T-helper 1 cell treated with Interleukin-12 subunit alpha and Interleukin-12 subunit beta and Interleukin-4 antibody, amounts not matched to agents 30 μg/mL and 1 μg/mL, for 36 hours (primary cell): ENCODE measurements around the gene OR51I2.

Experiments used
- H3K27ac Mint-ChIP-seq: one replicate; pipeline ENCODE4 v1.8.0; 2021; ENCODE audit warnings: mild to moderate bottlenecking, mixed read lengths
- H3K27me3 Mint-ChIP-seq: one replicate; pipeline ENCODE4 v1.8.0; 2021; ENCODE audit warnings: low read depth, mixed read lengths
- H3K36me3 Mint-ChIP-seq: one replicate; pipeline ENCODE4 v1.8.0; 2021; ENCODE audit warnings: low read depth, mixed read lengths
- H3K4me1 Mint-ChIP-seq: one replicate; pipeline ENCODE4 v1.8.0; 2021; ENCODE audit warnings: low read depth, mixed read lengths
- H3K4me3 Mint-ChIP-seq: one replicate; pipeline ENCODE4 v1.8.0; 2021; ENCODE audit warnings: mild to moderate bottlenecking, moderate library complexity, mixed read lengths
- H3K9me3 Mint-ChIP-seq: one replicate; pipeline ENCODE4 v1.8.0; 2021; ENCODE audit warnings: mixed read lengths

OR51I2 gene

GRCh38 chr11:5449023-5449422 is at the start of gene OR51I2:
OR51I2 (plus strand) TSS chr11:5449323; CDS start chr11:5453489, 4,166 bp downstream.
- Mint-ChIP-seq H3K27ac (no peak within 1 kb of the TSS), H3K9me3 (no peaks in the 10 kb centered on the region), H3K27me3 (peaks cover 18% of the 10 kb centered on the region), H3K4me3 (no peak within 1 kb of the TSS), H3K36me3 (no peaks in the 10 kb centered on the region), H3K4me1 (no peaks in the 10 kb centered on the region)

DNA sequence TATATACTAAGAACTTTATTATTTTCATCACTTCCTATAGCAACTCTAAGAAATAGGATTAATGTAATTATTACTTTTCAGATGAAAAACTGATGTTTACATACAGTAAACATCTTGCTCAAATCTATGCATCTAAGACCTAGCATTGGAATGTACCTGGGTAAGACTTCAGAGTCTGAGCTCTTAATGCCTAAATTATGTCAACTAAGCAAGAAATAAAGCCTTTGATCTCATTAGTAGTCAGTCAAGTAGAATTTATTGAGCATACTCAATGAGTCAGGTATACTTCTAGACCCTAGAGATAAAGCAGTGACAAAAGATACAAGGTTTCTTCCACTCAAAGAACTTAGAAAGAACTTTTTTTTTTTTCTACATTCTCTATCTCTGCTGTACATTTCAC is 44.0 kb upstream of the OR51I2 start:
- Mint-ChIP-seq H3K27me3 (no peaks in the 10 kb centered on the region), H3K36me3 (no peaks in the 10 kb centered on the region), H3K27ac (no peak overlapping the region), H3K9me3 (peaks cover 9% of the 10 kb centered on the region), H3K4me3 (no peak overlapping the region), H3K4me1 (no peaks in the 10 kb centered on the region)

DNA sequence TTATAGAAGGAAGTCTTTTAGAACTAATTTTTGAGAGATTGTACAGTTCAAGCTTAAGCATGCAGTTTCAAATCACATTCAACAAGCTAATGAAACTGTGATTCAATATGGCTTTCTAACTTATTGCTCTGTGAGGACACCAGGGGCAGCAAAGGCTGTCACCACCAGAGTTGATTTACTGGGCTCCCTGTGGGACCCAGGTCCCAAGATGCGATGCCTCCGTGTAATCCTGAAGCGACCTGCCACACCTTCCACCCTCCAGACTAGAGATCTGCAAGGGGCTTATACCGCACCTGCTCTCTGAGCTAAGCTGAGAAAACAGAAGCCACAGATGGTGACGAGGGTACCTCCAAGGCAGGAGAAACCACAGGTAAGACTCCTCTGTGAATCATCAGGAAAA is 28.1 kb upstream of the OR51I2 start:
- Mint-ChIP-seq H3K4me3 (no peak overlapping the region), H3K4me1 (no peaks in the 10 kb centered on the region), H3K36me3 (no peaks in the 10 kb centered on the region), H3K27ac (no peak overlapping the region), H3K27me3 (peaks cover 3% of the 10 kb centered on the region), H3K9me3 (no peaks in the 10 kb centered on the region)

DNA sequence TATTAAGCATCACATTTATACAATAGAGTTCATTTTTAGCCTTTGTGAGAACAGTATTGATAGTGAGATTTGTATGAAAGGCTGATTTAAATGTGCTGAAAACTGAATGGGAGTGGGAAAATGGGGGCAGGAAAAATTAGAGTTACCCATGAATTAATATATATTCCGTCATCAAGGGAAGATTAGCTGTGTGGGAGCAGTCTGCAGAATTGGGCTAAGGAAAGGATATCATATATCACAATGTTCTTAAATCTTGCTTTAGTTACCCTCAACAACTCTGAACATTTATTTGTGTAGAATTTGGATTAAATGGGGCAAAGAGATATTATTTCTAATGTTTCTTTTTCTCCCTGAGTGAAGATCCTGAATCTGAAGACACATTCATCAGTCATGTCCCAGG is 27.3 kb upstream of the OR51I2 start, which contains the start of gene OR51Q1:
Gene OR51Q1, plus strand, starts transcription at position 301 of the 400 bp plus-strand sequence. Its CDS starts 90 bp downstream, at position 391.
- peaks cover 3% of the 10 kb centered on the region for H3K27me3 Mint-ChIP-seq
- H3K4me3 Mint-ChIP-seq = no peak within 1 kb of the TSS
- H3K36me3 Mint-ChIP-seq = no peaks in the 10 kb centered on the region
- H3K9me3 Mint-ChIP-seq = no peaks in the 10 kb centered on the region
- no peak within 1 kb of the TSS for H3K27ac Mint-ChIP-seq
- H3K4me1 Mint-ChIP-seq = no peaks in the 10 kb centered on the region

GRCh38 chr11:5423131-5423530 is 26.0 kb upstream of the OR51I2 start:
- H3K4me3 Mint-ChIP-seq = no peak overlapping the region
- H3K36me3 Mint-ChIP-seq = no peaks in the 10 kb centered on the region
- peaks cover 3% of the 10 kb centered on the region for H3K27me3 Mint-ChIP-seq
- no peaks in the 10 kb centered on the region for H3K4me1 Mint-ChIP-seq
- no peak overlapping the region for H3K27ac Mint-ChIP-seq
- no peaks in the 10 kb centered on the region for H3K9me3 Mint-ChIP-seq

DNA sequence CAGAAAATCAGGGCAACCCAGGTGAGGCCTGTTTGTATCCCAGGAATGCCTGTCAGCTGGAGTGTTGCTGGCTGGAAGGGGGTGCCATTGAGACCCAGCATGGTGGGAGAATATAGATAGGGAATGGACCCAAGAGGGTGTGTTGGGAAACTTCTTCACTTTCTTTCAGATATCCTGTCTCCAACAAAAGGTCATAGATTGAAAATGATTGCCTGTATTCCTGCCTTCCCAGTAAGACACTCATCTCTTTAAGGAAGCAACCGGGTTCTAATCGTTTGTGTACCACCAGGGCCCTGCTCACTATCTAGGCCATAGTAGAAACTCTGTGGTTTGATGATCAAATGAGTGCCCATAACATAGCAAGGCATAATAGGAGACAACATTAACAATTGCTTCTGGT is 7.7 kb upstream of the OR51I2 start, which contains the start of gene OR51I1:
Gene OR51I1, minus strand, starts transcription at position 101 of the 400 bp plus-strand sequence. Its CDS starts 0 bp downstream, at position 101.
- Mint-ChIP-seq H3K4me3 (no peak within 1 kb of the TSS), H3K27ac (no peak within 1 kb of the TSS), H3K36me3 (no peaks in the 10 kb centered on the region), H3K9me3 (no peaks in the 10 kb centered on the region), H3K4me1 (no peaks in the 10 kb centered on the region), H3K27me3 (peaks cover 11% of the 10 kb centered on the region)

- Mint-ChIP-seq H3K9me3 (no peaks in the 10 kb centered on the region), H3K27me3 (peaks cover 19% of the 10 kb centered on the region), H3K4me3 (no peak overlapping the region), H3K27ac (no peak overlapping the region), H3K4me1 (no peaks in the 10 kb centered on the region), H3K36me3 (no peaks in the 10 kb centered on the region)
Observed at GRCh38 chr11:5443835-5444393, 5.2 kb upstream of the OR51I2 start.

DNA sequence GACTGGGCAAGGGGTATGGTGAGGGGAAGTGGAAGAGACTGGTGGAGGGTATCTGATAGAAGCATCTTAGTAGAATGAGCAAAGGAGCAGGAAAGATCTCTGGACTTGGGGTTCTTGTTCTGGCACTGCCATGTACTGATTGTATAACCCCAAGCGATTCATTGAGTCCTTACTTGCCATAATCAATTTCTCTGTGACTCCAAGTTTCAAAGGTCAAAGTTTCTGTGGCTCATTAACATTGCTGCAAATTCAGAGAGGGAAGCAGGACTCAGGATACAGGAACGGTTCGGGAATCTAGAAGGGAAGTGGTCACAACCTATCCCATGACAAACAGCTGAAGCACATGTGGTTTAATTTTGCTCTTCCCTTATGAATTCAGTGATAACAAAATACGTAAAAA is 309 bp downstream of the OR51I2 start:
- Mint-ChIP-seq H3K27me3 (peaks cover 14% of the 10 kb centered on the region), H3K9me3 (no peaks in the 10 kb centered on the region), H3K36me3 (no peaks in the 10 kb centered on the region), H3K27ac (no peak overlapping the region), H3K4me3 (no peak overlapping the region), H3K4me1 (no peaks in the 10 kb centered on the region)

GRCh38 chr11:5460983-5461621 is 12.0 kb downstream of the OR51I2 start:
- Mint-ChIP-seq H3K4me1 (no peaks in the 10 kb centered on the region), H3K27me3 (no peaks in the 10 kb centered on the region), H3K36me3 (no peaks in the 10 kb centered on the region), H3K27ac (no peak overlapping the region), H3K4me3 (no peak overlapping the region), H3K9me3 (no peaks in the 10 kb centered on the region)

DNA sequence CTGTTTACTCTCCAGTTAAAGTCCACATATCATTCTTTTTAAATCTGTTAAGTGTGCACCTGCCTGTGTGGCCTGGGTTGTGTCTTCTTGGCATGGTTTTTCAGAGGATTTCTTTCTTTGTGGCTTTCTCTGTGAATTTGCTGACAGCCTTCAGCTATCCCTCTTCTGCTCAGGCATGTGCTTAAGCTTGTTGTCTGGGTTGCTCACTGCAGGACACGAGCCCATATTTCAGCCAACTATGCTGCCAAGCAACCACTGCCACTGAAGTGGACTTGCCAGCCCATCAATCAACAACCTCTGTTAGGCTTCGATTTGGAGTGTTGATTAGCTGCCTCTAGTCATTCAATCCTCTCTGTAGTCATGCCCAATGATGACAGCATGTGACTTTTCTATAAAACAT is 18.4 kb downstream of the OR51I2 start:
- no peaks in the 10 kb centered on the region for H3K9me3 Mint-ChIP-seq
- H3K4me1 Mint-ChIP-seq = peaks cover 2% of the 10 kb centered on the region
- H3K36me3 Mint-ChIP-seq = no peaks in the 10 kb centered on the region
- H3K27ac Mint-ChIP-seq = no peak overlapping the region
- H3K27me3 Mint-ChIP-seq = peaks cover 5% of the 10 kb centered on the region
- no peak overlapping the region for H3K4me3 Mint-ChIP-seq

DNA sequence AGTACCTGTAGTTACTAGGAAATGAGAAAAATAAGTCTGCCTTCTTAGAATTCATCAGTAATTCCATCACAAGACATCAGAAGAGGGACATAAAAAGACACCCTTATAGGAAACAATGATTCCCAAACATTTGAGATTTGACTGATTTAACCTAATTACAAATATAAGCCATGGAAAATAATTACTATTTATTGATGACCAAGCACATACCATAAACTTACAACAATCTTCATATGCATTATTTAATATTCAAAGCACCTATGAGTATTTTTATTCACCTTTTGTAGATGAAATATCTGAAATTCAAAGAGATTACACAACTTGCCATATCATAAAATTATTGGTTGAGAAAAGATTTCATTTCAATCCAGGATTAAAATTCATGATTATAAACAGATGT is 24.8 kb downstream of the OR51I2 start:
- Mint-ChIP-seq H3K4me3 (no peak overlapping the region), H3K27me3 (peaks cover 10% of the 10 kb centered on the region), H3K9me3 (no peaks in the 10 kb centered on the region), H3K36me3 (no peaks in the 10 kb centered on the region), H3K27ac (no peak overlapping the region), H3K4me1 (peaks cover 2% of the 10 kb centered on the region)

GRCh38 chr11:5476186-5476819 is 27.2 kb downstream of the OR51I2 start:
- Mint-ChIP-seq H3K4me3 (no peak overlapping the region), H3K27me3 (peaks cover 10% of the 10 kb centered on the region), H3K4me1 (no peaks in the 10 kb centered on the region), H3K36me3 (no peaks in the 10 kb centered on the region), H3K9me3 (no peaks in the 10 kb centered on the region), H3K27ac (no peak overlapping the region)

DNA sequence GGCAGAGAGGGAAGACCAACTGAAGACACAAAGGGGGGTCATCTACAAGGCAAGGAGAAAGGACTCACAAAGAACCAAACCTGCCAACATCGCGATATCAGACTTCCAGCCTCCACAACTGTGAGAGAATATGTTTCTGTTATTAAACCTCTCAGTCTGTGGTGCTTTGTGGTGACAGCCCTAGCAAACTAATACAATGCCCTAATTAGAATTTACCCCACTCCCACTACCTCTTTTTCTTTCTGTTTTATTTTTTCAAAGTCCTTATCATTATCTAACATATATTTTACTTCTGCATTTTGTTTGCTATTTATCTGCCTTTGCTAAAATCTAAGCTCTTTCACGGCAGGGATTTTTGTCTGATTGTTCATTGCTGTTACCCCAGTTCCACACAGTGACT is 36.9 kb downstream of the OR51I2 start:
- H3K27me3 Mint-ChIP-seq = no peaks in the 10 kb centered on the region
- H3K9me3 Mint-ChIP-seq = no peaks in the 10 kb centered on the region
- H3K36me3 Mint-ChIP-seq = no peaks in the 10 kb centered on the region
- no peak overlapping the region for H3K27ac Mint-ChIP-seq
- no peaks in the 10 kb centered on the region for H3K4me1 Mint-ChIP-seq
- H3K4me3 Mint-ChIP-seq = no peak overlapping the region

DNA sequence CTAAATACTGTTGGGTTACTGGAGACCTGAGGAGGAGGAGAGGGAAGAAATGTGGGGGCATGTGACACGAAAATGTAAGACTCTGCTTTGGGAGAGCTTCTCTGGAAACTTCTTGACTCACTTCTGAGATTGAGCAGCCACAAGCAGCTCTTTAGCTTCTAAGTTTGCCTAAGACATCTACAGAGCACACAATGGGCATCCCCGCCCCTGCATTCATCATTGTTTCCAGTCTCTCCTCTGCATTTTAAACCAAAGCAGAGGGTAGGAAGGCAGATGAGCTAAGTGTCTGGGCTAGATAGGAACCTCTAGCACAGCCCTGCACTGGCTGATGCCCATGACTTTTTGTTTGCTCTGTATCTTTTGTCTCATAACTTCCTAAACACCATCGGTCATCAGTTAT is 37.3 kb downstream of the OR51I2 start:
- Mint-ChIP-seq H3K27me3 (peaks cover 3% of the 10 kb centered on the region), H3K4me1 (no peaks in the 10 kb centered on the region), H3K4me3 (no peak overlapping the region), H3K27ac (no peak overlapping the region), H3K36me3 (no peaks in the 10 kb centered on the region), H3K9me3 (no peaks in the 10 kb centered on the region)

GRCh38 chr11:5488385-5488784 is 39.3 kb downstream of the OR51I2 start, which contains the start of gene OR52D1:
OR52D1 (plus strand) TSS chr11:5488685; CDS start chr11:5488707, 22 bp downstream.
- peaks cover 3% of the 10 kb centered on the region for H3K27me3 Mint-ChIP-seq
- no peaks in the 10 kb centered on the region for H3K4me1 Mint-ChIP-seq
- H3K4me3 Mint-ChIP-seq = no peak within 1 kb of the TSS
- no peak within 1 kb of the TSS for H3K27ac Mint-ChIP-seq
- no peaks in the 10 kb centered on the region for H3K9me3 Mint-ChIP-seq
- no peaks in the 10 kb centered on the region for H3K36me3 Mint-ChIP-seq
